Stimulated activated CD8-positive, alpha-beta memory T cell treated with anti-CD3 and anti-CD28 coated beads, Interleukin-15, amount 100 ng/mL, for 1 hour (primary cell): ENCODE measurements around the gene SIX3.

ENCODE experiments used
- DNase-seq: peaks from one replicate; pipeline ENCODE4 v3.0.0-alpha.2; 2020; ENCODE audit warnings: low read depth

Gene SIX3

GRCh38 chr2:44931198-44931780 is 10.2 kb upstream of the SIX3 start:
- DNase-seq, result no peak

- DNase-seq, result no peak
Observed at GRCh38 chr2:44932079-44932478, 9.4 kb upstream of the SIX3 start.

- DNase-seq, result no peak
Observed at GRCh38 chr2:44932564-44933392, 8.7 kb upstream of the SIX3 start.

DNA sequence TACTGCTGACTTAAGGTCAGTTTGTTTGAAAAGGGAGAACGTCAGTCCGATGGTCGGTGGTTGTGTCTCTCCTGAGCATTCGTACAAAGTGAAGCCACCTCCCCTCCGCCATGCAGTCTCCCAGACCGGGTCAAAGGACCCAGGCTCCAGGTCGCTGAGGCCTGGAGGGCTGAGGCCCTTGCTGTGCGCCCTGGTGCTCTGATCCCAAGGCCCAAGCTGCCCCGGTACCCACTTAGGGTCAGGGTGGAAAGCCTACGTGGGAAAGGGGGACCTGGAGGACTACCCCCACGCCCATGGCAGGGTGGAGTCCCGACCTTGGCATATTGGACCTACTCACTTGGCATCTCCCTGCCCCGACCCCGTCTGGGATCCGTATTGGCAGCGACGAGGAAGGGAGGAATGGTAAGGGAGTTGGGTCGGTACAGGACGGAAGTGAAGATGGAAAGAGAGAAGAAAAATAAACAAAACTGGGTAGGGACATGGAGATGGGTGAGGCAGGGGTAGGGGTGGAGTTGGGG is 8.0 kb upstream of the SIX3 start:
- no peak for DNase-seq

DNA sequence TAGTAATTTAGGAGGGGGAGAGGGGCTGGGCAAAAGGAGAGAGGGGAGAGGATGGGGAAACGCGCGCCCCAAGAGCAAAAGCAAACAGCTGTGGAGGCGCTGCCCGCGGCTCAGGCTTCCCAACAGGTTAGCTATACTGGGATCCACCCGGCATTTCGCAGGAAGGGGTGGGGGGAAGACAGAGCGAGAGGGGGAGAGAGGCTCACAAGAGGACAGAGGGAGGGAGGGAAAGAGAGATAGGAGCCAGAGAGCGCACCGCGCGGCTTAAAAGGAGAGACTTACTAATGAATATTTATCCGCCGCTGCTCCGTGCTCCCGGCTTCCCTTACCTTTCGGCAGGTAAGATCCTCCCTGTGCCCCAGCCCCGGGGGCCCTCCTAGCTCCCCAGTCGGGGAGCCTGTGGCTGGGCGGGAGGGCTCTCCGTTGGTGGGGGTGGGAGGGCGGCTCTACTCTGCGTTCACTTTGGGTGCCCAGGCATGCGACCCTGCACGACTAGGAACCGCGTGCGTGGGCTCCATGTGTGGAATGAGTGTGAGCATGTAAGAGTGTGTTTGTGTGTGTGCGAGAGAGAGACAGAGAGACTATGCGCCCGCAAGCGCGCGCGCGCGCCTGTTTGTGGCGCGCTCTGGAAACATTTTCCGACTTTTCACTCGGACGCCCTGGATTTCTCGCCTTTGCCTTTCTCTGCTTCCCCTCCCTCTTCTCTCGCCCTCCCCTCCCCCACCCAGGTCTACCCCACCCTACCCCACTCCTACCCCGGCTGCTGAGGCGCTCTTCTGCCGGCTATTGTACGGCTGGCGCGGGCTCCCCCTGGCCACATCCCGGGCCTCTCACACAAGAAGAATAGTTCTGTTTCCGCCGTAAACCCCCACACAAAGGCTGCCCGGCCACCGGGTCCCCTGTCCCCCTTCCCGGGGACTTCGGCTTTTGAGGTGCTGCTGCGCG is 7.2 kb upstream of the SIX3 start:
- DNase-seq, result no peak

- no peak for DNase-seq
Observed at GRCh38 chr2:44934983-44935728, 6.3 kb upstream of the SIX3 start.

DNA sequence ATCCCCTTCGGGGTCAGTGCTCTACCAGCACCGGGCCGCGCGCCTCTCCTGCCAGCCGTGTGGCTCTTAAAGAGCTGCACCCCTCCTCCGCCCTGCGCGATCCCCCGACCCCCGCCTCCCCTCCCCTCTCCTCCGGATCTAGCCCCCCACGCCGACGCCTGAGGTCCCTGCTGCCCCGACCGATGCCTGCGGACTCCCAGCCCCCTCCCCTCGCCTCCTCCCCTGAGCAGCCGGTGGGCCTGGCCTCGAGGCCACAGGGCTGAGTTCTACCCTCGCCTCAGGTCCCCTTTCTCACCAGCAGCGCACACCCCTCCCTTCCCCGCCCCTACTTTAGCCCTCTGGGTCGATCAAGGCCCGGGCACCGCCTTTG is 5.8 kb upstream of the SIX3 start:
- DNase-seq, result no peak

- no peak for DNase-seq
Observed at GRCh38 chr2:44936275-44936674, 5.2 kb upstream of the SIX3 start.

DNA sequence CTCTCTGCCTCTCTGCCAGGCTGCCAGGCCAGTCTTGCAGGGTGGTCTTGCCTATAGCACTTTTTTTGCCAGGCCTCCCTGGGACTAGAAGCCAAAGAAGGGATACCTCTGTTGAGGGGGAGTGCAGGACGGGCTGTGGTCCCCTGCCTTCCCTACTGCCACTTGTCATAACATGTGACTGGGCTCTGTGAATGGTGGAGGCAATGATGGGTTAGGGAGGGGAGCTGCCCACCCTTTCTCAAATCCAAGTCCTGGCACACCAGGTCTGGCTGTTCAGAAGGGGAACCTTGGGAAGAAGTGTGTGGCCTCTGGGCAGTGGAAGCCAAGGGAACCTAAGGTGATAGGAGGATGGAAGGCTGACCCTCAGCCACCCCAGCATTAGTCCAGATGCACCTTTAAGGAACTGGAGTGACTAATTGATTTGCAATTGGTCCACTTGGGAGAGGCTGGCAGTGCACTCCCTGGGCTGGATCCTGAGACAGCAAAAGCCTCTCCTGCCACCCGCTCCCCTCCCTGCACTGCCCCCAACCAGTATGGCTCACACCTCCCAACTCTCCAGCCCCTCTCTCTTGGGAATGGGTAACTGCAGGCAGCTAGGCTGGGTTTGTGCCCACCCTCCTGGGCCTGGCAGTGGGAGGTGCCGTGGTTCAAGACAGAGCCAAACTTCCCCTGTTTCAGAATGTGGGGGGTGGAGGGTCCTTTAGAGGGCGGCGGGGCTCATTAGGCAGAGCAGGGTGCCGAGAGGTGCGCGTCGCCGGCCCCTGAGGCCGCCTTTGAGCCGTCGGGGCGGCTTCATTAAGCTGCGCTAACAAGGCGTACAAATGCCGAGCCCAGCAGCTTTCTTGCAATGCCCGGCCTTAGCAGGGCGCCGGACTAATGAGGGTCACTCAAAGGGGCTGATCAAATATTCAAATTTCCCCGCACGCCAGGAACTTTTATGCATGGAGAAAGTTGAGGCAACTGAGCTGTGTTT is 4.5 kb upstream of the SIX3 start:
- DNase-seq, result no peak

DNA sequence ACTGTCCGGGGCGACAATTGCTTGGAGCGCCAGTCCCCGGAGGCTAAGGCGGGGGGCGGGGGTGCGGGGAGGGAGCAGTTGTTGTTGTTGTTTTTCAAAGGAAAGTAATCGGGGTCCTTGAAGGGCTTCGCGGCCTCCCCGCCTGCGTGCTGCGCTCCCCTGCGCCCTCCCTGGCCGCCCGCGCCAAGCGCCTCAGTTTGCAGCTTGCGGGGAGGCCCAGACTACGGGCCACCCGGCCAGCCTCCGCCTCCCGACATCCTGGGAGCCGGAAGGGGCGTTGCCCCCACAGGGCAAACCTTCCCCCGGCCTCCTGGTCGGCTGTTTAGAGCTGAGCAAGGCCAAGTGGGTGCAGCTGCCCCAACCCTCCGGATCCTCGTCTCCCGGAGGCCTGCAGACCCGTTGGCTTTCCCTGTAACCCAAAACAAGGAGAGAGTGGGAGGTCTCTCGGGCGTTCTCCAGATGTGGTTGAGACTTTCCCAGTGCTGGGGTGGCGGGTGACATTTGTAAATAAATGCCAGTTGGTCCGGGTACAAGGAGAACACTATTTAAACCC is 3.7 kb upstream of the SIX3 start:
- no peak for DNase-seq

DNA sequence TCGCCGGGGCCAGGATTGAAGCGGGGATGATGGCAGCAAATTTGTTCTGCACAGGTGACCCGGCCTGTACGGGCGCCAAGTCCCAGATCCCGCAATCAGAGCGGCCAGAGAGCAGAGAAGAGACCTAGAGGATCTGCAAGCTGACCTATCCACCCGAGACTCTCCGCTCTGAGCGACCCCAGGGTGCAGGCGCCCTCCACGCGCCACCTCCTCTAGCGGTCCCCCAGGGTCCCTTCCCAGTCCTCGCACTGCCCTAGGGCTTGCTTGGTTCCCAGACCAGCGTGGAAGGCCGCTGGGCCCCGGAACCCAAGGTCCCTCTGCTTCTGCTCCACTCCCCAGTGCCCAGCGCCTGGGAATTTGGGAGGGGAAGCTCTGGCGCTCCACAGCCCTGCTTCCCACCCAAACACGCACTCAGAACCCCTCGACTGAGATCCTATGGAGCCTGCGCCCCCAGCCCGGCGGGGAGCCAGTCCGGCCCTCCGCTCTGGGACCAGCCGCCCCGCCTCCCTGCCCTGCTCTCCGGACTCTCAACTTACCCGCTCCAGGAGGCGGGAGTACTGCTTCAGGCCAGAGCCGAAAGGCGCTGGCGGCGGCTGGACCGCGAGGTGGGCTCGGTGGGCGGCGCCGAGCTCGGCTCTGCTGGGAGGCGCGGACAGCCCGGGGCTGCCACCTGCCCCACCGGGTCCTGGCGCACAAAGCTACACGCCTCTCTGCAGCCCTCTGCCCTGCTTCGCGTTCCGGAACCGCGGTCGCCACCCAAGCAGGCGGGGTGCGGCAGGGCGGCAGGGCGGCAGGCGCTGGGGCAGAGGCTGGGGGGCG is 3.0 kb upstream of the SIX3 start:
- DNase-seq, result no peak

DNA sequence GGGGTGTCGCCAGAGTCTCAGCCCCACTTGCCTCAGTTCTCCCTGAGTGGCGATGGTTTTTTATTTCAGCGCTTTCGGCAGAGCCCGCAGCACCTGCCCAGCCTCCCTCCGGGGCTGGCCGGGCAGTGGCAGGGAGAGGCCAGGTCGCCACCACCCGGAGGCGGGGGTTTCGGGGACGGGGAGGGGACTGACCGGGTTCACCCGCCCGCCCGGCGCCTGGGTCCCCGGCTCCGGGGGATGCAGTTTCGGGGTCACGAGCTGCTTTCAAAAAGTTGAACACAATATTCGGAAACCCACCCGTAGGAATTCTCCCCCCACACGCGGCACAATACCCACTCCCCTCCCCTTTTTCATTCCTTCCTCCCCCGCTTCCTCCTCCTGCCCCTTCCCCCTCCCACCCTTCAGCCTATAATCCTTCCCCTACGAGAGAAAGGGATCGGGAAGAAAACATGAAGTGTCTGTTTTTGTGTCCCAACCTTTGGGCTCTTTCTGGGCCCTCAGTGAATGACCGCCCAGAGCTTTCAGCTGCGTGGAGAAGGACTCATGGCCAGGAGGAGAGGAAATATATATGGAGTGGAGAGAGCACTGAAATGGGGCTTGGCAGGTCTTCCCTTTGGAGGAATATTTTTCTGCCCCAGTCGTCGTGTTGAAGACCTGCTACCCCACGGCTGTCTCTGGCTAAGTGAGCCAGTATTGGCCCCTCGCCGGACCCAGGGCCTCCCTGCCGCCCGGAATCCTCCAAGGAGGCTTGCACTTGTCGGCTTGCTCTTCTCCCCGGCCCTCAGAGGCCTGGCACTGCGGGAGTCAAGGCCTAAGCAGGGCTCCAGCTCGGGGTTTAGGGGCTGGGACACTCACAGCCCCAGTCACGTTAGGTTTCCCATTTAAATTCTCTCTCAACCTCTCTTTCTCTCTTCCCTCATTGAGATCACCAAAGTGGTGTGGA is 2.1 kb upstream of the SIX3 start:
- no peak for DNase-seq

- DNase-seq, result no peak
Observed at GRCh38 chr2:44940049-44940494, 1.4 kb upstream of the SIX3 start.

DNA sequence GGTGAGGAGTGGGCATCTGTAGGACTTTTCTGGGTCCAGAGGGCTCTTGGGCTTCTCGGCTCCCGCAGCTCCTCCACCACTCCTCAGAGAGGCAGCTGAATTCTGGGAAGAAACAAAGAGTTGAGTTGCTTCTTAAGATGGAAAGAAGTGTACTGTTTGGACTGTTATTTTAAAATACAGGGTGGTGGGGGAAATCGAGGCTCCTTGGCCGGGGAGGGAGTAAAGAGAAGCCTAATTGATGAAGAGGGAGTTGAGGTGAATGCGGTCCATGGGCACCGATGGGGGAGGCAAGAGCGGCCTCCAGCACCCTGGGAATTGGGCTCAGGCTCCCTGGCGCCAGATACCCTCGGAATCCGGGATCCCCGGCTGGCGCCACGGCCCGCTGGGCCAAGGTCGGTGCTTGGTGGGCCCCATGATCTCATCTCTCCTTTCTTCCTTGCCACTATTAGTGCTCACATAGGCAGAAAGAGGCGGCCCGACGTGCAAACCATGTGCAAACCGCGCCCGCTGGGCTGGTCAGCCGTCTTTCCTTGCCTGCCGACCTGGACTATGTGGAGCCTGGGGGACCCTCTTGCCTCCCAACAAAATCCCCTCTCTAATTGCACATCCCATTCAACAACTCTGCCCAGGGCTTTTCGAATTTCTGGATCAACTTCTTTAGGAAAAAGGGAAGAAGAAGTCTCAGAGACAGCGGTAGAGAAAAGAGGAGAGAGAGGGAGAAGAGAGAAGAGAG is 604 bp upstream of the SIX3 start:
- DNase-seq, result no peak

GRCh38 chr2:44942304-44943030 is 965 bp downstream of the SIX3 start:
- no peak for DNase-seq

DNA sequence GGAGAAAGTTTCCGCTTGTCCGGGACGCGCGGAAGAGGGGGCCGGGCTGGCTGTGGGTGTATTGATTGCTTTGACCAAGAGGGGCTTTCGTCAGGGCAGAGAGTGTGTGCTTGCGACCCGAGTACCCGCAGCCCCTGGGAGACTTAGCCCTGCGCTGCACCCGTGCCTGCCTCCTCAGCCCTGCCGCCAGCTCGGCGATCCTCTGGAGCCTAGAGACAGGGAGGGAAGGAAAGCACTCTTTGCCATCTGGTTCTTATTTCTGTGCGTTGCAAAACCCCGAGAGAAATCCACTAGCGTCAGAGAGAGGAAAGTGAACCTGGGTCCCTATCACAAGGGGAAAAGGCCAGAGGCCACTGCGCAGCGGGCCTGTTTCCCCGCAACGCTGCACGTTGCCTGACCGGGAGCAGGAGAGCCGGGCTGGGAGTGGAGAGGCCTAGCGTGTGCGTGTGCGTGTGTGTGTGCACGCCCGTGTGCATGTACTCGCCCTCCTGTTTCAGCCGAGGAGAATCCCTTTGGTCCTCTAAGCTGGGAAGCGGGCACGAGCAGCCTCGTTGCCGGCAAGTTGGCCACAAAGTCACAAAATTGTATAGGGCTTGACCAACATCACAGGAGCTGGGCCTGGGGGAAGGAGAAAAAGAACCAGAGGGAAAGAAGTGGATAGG is 1.7 kb downstream of the SIX3 start:
- DNase-seq, result no peak
